Stimulated activated memory B cell treated with anti-CD40 and anti-IgM and Interleukin-4, amounts not matched to agents 10 μg/mL and 1 μg/mL and 100 μg/mL, for 72 hours (primary cell): ENCODE results near the gene CNGB1.

ENCODE experiments used
- ATAC-seq: fragments of 150-1000 bp; cut with Tn5 transposase; 2 replicates; pipeline ENCODE4 v1.10.0; 2021
- H3K27ac Mint-ChIP-seq: one replicate; pipeline ENCODE4 v1.8.0; 2022; ENCODE audit warnings: mild to moderate bottlenecking, mixed read lengths
- H3K27me3 Mint-ChIP-seq: one replicate; pipeline ENCODE4 v1.8.0; 2022; ENCODE audit warnings: mixed read lengths
- H3K36me3 Mint-ChIP-seq: one replicate; pipeline ENCODE4 v1.8.0; 2022; ENCODE audit warnings: mixed read lengths
- H3K4me1 Mint-ChIP-seq: one replicate; pipeline ENCODE4 v1.8.0; 2022; ENCODE audit warnings: mixed read lengths
- H3K4me3 Mint-ChIP-seq: one replicate; pipeline ENCODE4 v1.8.0; 2022; ENCODE audit warnings: mild to moderate bottlenecking, moderate library complexity, mixed read lengths
- H3K9me3 Mint-ChIP-seq: one replicate; pipeline ENCODE4 v1.8.0; 2022; ENCODE audit warnings: mixed read lengths

Gene CNGB1

DNA sequence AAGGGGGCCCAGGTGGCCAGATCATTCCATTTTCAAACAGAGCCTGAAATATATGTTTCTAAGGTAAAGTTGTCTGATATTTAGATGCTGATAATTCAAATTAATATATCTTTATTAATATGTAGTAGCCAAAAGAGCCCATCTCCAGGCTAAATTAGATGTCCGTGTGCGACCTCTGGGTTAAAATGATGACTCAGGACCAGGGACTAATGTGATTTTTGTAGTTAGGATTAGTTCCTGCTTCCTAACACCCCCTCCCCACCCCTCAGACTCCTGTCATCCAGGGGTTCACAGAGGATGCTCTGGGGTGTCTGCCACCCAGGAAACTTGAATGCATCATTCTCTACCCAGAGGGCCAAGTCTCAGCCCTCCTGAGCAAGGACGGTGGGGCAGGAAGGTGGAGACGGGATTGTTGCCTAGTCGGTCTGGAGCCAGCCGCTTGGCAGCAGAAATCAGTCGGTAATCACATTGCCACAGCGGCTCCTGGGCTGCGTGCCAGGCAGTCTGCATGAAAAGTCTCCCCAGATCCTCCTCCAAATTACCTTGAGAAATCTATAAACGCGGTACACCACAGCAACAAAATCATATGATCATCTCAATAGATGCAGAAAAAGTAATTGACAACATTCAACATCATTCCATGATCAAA is 29.8 kb downstream of the CNGB1 start:
- H3K27me3 Mint-ChIP-seq = peaks cover 42% of the 10 kb centered on the region
- H3K4me1 Mint-ChIP-seq = no peaks in the 10 kb centered on the region
- no peak for ATAC-seq
- H3K36me3 Mint-ChIP-seq = no peaks in the 10 kb centered on the region
- no peak overlapping the region for H3K27ac Mint-ChIP-seq
- H3K4me3 Mint-ChIP-seq = no peak overlapping the region
- H3K9me3 Mint-ChIP-seq = no peaks in the 10 kb centered on the region

DNA sequence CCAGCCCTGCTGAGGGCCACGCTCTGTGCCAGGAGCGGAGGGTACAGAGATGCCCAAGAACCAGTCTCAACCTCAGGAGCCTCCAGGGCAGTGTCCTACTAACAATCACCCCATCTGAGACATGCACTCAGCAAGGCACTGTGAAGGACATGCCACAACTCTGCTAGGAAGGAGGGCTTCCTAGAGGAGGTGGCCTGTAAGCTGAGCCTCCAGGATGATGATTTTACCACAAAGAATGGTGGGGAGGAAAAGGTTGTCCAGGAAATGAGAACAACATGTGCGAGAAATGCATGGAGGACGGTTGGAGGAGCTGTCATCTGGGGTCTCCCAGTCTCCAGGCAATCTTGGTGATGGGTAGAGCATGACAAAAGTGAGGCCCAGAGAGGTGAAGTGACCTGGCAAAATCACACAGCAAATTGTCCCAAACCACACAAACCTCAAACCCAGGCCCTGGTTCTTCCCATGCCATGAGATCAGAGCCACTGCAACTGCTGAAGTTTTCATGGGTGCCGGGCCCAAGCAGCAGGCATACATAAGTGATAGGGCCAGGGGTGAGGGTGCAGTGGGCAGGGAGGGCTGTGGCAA is 30.5 kb downstream of the CNGB1 start:
- Mint-ChIP-seq H3K27ac (no peak overlapping the region), H3K4me1 (no peaks in the 10 kb centered on the region), H3K27me3 (peaks cover 49% of the 10 kb centered on the region), H3K9me3 (no peaks in the 10 kb centered on the region), H3K36me3 (no peaks in the 10 kb centered on the region), H3K4me3 (no peak overlapping the region)
- ATAC-seq = no peak

DNA sequence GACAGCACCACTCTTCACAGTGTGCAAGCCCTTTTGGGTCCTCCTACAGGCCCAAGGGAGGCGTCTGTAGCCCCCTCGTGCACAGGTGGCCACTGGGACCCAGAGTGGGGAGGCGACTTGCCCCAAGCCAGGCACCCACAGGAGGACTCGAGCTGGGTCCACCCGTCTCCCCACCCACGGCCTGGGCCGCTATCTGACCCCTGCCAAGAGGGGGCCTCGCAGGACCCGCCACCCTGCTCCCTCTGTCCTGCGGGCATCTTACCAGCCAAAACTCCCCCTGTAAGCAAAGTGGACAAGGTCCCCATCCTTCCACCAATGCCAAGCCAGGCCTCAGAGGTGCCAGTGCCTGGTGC is 31.1 kb downstream of the CNGB1 start:
- Mint-ChIP-seq H3K4me1 (no peaks in the 10 kb centered on the region), H3K27me3 (peaks cover 52% of the 10 kb centered on the region), H3K4me3 (no peak overlapping the region), H3K9me3 (no peaks in the 10 kb centered on the region), H3K27ac (no peak overlapping the region), H3K36me3 (no peaks in the 10 kb centered on the region)
- no peak for ATAC-seq

DNA sequence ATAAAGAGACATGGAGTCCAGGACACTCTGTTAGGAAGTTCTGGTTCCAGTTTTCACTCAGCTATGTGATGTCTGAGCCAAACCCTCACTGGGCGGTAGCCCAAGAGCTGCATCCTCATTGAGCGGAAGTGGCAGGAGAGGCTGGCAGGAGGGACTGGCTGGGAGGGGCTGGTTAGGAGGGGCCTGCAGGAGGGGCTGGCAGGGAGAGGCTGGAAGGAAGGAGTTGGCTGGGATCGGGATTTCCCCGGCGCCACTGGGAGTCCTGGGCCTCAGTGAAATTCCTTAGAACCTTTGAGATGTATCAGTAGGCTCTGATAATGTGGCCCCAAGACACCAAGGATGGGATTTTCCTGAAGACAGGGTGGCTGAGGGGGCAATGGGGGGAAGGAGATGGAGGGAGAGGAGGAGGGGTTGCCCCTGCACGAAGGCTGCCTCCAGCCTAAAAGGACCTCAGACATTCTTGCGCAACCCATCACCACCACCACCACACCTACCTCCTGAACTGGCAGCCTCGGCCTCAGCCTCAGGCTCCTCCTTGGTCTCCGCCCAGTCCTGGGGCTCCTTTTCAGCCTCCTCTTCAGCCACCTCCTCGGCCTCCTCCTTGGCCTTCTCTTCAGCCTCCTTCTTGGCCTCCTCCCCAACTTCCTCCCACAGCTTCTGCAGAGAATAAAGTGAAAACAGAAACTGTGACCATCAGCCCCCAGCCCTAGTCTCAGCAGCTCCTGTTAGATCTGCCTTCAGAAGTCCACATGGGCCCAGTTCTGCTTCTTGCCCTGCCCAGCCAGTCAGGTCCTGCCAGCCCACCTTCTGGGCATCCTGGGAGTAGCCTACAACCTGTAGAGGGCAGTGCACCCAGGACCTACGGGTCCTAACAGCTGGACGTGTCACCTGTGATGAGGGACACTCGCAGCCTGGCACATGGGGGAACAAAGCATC is 31.7 kb downstream of the CNGB1 start:
- no peak overlapping the region for H3K4me3 Mint-ChIP-seq

DNA sequence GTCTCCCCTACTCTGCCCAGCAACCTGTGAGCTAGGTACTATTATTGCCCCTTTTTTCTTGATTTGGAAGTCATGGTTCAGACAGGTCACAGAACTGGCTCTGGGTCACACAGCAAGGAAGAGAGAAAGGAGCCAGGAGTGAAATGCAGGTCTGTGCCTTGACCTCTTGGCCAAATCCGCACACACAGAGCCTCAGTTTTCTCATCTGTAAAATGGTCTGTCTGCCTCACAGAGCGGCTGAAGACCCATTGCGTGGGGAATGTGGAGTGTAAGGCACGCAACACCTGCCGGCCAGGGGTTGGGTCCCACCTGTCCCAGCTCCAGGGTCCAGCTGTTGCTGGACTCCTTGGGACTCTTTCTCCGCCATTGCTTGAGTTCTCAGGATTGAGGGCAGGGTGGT is 32.4 kb downstream of the CNGB1 start:
- no peak overlapping the region for H3K27ac Mint-ChIP-seq
- H3K36me3 Mint-ChIP-seq = no peaks in the 10 kb centered on the region
- no peaks in the 10 kb centered on the region for H3K4me1 Mint-ChIP-seq
- ATAC-seq = no peak
- H3K27me3 Mint-ChIP-seq = peaks cover 52% of the 10 kb centered on the region
- no peaks in the 10 kb centered on the region for H3K9me3 Mint-ChIP-seq
- no peak overlapping the region for H3K4me3 Mint-ChIP-seq

More for the DNA sequence above, 31.7 kb downstream of the CNGB1 start:
- no peaks in the 10 kb centered on the region for H3K9me3 Mint-ChIP-seq
- H3K4me1 Mint-ChIP-seq = no peaks in the 10 kb centered on the region
- H3K27ac Mint-ChIP-seq = no peak overlapping the region
- no peaks in the 10 kb centered on the region for H3K36me3 Mint-ChIP-seq
- ATAC-seq = no peak
- peaks cover 52% of the 10 kb centered on the region for H3K27me3 Mint-ChIP-seq

DNA sequence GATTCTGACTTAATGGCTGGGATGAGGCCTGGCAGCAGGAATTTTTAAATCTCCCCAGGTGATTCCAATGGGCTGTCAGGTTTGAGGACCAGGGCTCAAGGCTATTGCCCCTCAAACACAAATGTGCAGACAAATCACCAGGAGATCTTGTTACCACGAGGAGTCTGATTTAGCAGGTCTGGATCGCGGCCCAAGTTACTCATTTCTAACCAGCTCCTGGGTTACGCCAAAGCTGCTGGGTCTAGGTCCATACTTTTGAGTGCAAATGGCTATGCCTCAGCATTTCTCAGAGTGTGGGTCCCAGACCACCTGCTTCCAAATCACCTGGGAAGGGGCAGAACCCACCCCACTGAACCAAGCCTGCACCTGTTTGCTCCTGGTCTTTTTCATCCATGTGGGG is 33.1 kb downstream of the CNGB1 start:
- no peaks in the 10 kb centered on the region for H3K9me3 Mint-ChIP-seq
- ATAC-seq = no peak
- no peak overlapping the region for H3K27ac Mint-ChIP-seq
- H3K36me3 Mint-ChIP-seq = no peaks in the 10 kb centered on the region
- H3K27me3 Mint-ChIP-seq = peaks cover 52% of the 10 kb centered on the region
- H3K4me3 Mint-ChIP-seq = no peak overlapping the region
- H3K4me1 Mint-ChIP-seq = no peaks in the 10 kb centered on the region

DNA sequence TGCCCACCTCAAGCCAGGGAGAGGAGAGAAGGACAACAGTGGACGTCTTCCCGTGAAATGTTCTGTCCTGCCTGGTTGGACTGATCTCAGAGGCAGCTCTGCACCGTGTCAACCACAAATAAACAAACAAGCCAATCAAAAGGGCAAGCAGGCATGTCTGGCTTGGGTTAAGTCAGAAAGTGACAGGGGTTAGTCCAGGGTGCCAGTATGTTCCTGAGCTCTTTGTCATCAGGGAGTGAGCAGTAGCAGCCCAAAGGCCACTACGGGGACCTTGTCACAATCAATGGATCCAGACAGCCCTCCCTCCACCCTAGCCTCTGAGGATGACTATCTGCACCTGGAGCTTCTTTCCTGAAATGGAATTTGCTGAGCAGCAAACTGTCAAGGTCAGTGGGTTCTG is 35.0 kb downstream of the CNGB1 start:
- Mint-ChIP-seq H3K36me3 (no peaks in the 10 kb centered on the region), H3K4me1 (no peaks in the 10 kb centered on the region), H3K27me3 (peaks cover 52% of the 10 kb centered on the region), H3K9me3 (peaks cover 2% of the 10 kb centered on the region), H3K4me3 (no peak overlapping the region), H3K27ac (no peak overlapping the region)
- ATAC-seq = no peak

DNA sequence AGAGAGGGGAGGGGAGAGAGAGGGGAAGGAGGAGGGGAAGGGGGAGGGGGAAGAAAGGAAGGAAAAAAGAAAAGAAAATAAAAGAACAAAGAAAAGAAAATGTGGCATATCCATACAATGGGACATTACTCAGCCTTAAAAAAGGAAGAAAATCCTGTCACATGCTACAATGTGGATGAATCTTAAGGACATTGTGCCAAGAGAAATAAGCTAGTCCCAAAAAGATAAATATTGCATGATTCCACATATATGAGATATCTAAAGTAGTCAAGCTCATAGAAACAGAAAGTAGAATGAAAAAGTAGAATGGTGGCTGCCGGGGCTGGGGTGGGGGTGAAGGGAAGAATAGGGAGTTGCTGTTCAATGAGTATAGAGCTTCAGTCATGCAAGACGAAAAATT is 40.4 kb downstream of the CNGB1 start:
- peaks cover 12% of the 10 kb centered on the region for H3K9me3 Mint-ChIP-seq
- no peak for ATAC-seq
- H3K27ac Mint-ChIP-seq = no peak overlapping the region
- no peaks in the 10 kb centered on the region for H3K36me3 Mint-ChIP-seq
- no peaks in the 10 kb centered on the region for H3K4me1 Mint-ChIP-seq
- peaks cover 49% of the 10 kb centered on the region for H3K27me3 Mint-ChIP-seq
- no peak overlapping the region for H3K4me3 Mint-ChIP-seq

DNA sequence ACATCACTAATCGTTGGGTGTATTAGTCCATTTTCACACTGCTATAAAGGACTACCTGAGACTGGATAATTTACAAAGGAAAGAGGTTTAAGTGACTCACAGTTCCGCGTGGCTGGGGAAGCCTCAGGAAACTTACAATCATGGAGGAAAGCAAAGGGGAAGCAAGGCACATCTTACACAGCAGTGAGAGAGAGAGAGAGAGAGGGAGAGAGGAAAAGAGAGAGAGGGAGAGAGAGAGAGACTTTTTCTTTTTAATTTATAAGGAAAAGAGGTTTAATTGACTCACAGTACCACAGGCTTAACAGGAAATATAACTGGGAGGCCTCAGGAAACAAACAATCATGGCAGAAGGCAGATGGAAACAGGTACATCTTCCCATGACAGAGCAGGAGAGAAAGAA is 41.7 kb downstream of the CNGB1 start:
- H3K9me3 Mint-ChIP-seq = peaks cover 12% of the 10 kb centered on the region
- no peaks in the 10 kb centered on the region for H3K4me1 Mint-ChIP-seq
- no peaks in the 10 kb centered on the region for H3K36me3 Mint-ChIP-seq
- H3K27me3 Mint-ChIP-seq = peaks cover 47% of the 10 kb centered on the region
- no peak overlapping the region for H3K4me3 Mint-ChIP-seq
- H3K27ac Mint-ChIP-seq = no peak overlapping the region
- ATAC-seq = no peak

DNA sequence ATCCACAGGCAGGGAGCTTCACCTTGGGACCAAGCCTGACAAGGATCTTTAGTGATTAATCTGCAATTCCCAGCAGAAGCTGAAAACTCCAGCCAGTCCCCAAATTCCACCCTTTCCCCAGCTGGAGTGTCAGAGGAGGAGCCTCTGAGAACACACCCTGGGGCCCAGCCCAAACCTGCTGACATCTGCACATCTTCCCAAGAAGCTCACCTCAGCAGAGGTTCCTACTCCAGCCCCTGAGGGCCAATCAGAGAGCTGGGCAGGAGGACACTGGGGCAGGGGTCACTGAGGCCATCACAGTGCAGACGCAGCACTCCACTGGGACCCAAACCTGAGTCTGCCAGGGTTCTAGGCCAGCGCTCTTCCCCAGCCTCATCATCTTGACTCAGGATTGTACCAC is 44.9 kb downstream of the CNGB1 start:
- Mint-ChIP-seq H3K36me3 (no peaks in the 10 kb centered on the region), H3K27me3 (peaks cover 59% of the 10 kb centered on the region), H3K27ac (no peak overlapping the region), H3K4me1 (no peaks in the 10 kb centered on the region), H3K9me3 (peaks cover 10% of the 10 kb centered on the region), H3K4me3 (no peak overlapping the region)
- ATAC-seq = no peak

DNA sequence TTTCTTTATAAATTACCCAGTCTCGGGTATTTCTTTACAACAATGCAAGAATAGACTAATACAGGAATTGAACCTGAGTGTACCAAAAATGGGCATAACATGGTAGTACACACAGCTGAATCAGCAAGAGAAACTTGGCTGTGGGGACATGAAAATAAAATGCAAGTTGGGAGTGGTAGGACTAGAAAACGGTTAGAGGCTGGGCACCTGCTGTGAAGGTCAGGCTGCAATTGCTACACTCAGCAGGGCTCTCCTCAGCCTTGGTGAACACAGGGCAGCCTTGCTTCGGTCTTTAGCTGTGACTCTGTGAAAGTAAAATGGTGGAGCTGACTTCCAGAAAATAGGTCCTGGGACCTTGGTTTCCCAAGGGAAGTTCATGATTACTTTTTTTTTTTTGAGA is 45.6 kb downstream of the CNGB1 start:
- no peak for ATAC-seq
- no peak overlapping the region for H3K27ac Mint-ChIP-seq
- peaks cover 6% of the 10 kb centered on the region for H3K9me3 Mint-ChIP-seq
- H3K4me3 Mint-ChIP-seq = no peak overlapping the region
- H3K4me1 Mint-ChIP-seq = no peaks in the 10 kb centered on the region
- H3K27me3 Mint-ChIP-seq = peaks cover 58% of the 10 kb centered on the region
- H3K36me3 Mint-ChIP-seq = no peaks in the 10 kb centered on the region

DNA sequence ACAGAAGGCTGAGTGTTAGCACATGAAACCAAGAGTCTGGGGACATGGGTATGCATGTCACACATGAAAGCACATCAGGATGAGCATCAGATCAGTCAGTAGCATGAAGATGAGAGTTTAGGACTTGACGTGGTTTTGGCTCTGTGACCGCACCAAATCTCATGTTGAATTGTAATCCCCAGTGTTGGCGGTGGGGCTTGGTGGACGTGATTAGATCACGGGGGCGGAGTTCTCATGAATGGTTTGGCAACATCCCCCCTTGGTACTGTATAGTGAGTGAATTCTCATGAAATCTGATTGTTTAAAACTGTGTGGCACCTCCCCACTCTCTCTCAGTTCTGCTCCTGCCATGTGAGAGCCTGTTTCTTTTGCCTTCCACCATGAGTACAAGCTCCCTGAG is 46.4 kb downstream of the CNGB1 start:
- H3K4me1 Mint-ChIP-seq = no peaks in the 10 kb centered on the region
- H3K36me3 Mint-ChIP-seq = no peaks in the 10 kb centered on the region
- peaks cover 8% of the 10 kb centered on the region for H3K9me3 Mint-ChIP-seq
- ATAC-seq = no peak
- no peak overlapping the region for H3K27ac Mint-ChIP-seq
- H3K27me3 Mint-ChIP-seq = peaks cover 58% of the 10 kb centered on the region
- H3K4me3 Mint-ChIP-seq = no peak overlapping the region

DNA sequence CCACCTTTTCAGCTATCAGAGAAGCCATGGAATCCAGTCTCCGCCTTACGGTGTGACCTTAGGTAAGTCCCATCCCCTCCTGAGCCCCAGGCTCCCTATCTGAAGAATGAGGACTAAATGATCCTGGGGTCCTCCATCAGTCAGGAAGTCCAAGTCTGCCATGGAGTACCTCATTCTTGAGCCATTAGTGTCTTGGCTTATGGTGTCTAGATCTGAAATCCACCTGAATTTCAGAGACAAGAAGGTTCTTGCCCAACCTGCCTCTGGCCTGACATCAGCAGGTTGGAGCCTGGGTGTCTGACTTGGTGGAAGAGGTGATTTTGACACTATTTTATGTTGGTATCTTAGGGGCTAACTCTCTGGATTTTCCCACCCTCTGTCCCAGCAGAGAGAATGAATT is 47.1 kb downstream of the CNGB1 start:
- peaks cover 52% of the 10 kb centered on the region for H3K27me3 Mint-ChIP-seq
- no peak overlapping the region for H3K4me3 Mint-ChIP-seq
- H3K27ac Mint-ChIP-seq = no peak overlapping the region
- no peak for ATAC-seq
- H3K9me3 Mint-ChIP-seq = peaks cover 6% of the 10 kb centered on the region
- no peaks in the 10 kb centered on the region for H3K4me1 Mint-ChIP-seq
- no peaks in the 10 kb centered on the region for H3K36me3 Mint-ChIP-seq

DNA sequence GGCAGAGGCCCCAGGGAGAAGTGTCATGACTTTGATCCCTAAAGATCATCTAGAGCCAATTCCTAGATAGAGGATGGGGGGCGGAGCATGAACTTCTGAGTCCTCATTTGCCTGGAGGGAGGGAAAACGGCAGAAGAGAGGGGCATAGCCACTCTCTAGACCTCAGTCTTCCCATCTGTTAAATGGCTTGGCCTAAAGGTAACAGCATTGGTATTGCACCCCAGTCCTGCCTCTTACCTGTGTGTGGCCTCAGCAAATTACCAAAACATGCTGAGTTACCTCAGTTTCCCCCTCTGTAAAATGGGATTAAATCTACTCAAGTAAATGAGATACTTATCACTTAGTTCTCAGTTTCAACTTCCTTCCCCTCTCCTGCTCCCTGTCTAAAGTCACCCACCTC is 47.5 kb downstream of the CNGB1 start:
- no peak for ATAC-seq
- Mint-ChIP-seq H3K36me3 (no peaks in the 10 kb centered on the region), H3K4me3 (no peak overlapping the region), H3K4me1 (no peaks in the 10 kb centered on the region), H3K27ac (no peak overlapping the region), H3K27me3 (peaks cover 51% of the 10 kb centered on the region), H3K9me3 (peaks cover 6% of the 10 kb centered on the region)

DNA sequence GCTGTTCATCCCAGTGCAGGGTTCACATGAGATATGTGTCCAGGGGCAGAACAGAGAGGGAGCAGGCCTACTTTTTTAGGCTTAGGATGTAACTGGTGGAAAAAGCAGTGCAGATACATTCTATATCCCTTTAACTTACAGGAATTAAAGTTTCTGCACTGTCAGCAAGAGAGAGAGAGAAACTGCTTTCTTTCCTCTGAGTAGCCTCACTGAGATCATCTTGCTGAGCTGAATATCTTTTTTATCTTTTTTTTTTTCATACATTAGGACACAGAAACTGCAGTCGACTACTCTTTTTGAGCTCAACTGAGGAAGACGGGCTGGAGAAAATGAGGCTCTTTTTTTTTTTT is 50.1 kb downstream of the CNGB1 start:
- Mint-ChIP-seq H3K36me3 (no peaks in the 10 kb centered on the region), H3K4me3 (no peak overlapping the region), H3K4me1 (no peaks in the 10 kb centered on the region), H3K9me3 (peaks cover 6% of the 10 kb centered on the region), H3K27ac (no peak overlapping the region), H3K27me3 (peaks cover 37% of the 10 kb centered on the region)
- ATAC-seq = no peak
